Keratinocyte (primary cell): ENCODE measurements around the gene RAD21L1. TPM values are rescaled to one million over a fixed set of nuclear protein-coding genes. Genes with fewer than 3 reads are reported as not detected.

ENCODE experiments used
- DNase-seq: peaks from one replicate; pipeline ENCODE4 v3.0.0-alpha.2; 2011; ENCODE audit warnings: low read depth, missing footprints, low spot score
- FAIRE-seq: peaks from 2 replicates; lab custom pipeline; 2011; peaks lifted over from hg19 to GRCh38; lab: Jason Lieb, UNC
- H2AFZ ChIP-seq: 2 replicates; pipeline ENCODE4 v1.6.0; 2012; ENCODE audit warnings: low read length, control low read depth, inconsistent platforms; ENCODE audit not compliant: control insufficient read depth
- H3K27ac ChIP-seq: 2 replicates; pipeline ENCODE4 v1.5.1; 2011; ENCODE audit warnings: low read length; ENCODE audit not compliant: control insufficient read depth, insufficient read depth
- H3K27me3 ChIP-seq: 3 replicates; pipeline ENCODE4 v1.6.0; 2011; ENCODE audit warnings: low read length; ENCODE audit not compliant: control insufficient read depth, insufficient read depth; ENCODE audit errors: extremely low read depth
- H3K36me3 ChIP-seq, 2 experiments: 2 replicates in 1 of 2; 3 replicates in 1 of 2; pipeline ENCODE4 v1.5.1; 2011; ENCODE audit warnings: low read length in 2 of 2, mild to moderate bottlenecking in 1 of 2; ENCODE audit not compliant: control insufficient read depth in 2 of 2, insufficient read depth in 2 of 2; ENCODE audit errors: extremely low read depth in 1 of 2
- H3K4me1 ChIP-seq: 3 replicates; pipeline ENCODE4 v1.5.1; 2011; ENCODE audit warnings: low read length; ENCODE audit not compliant: control insufficient read depth, insufficient read depth; ENCODE audit errors: extremely low read depth
- H3K4me2 ChIP-seq: 3 replicates; pipeline ENCODE4 v1.6.0; 2011; ENCODE audit warnings: low read depth, low read length; ENCODE audit not compliant: control insufficient read depth, insufficient read depth; ENCODE audit errors: extremely low read depth
- H3K4me3 ChIP-seq, 3 experiments: fragments of 200-600 bp in 1 of 3; sonication (generic) in 1 of 3; 2 replicates in 2 of 3; 3 replicates in 1 of 3; pipeline ENCODE4 v1.5.1; 2011 to 2016; ENCODE audit warnings: low read length in 3 of 3, mild to moderate bottlenecking in 3 of 3, control low read depth in 2 of 3, inconsistent platforms in 1 of 3, low read depth in 1 of 3, mixed read lengths in 1 of 3, mixed run types in 1 of 3, moderate library complexity in 1 of 3; ENCODE audit not compliant: control insufficient read depth in 2 of 3, insufficient read depth in 2 of 3; ENCODE audit errors: extremely low read depth in 1 of 3
- H3K79me2 ChIP-seq: 2 replicates; pipeline ENCODE4 v1.6.0; 2012; ENCODE audit warnings: low read length; ENCODE audit not compliant: control insufficient read depth, insufficient read depth
- H3K9ac ChIP-seq: 3 replicates; pipeline ENCODE4 v1.6.0; 2011; ENCODE audit warnings: low read length; ENCODE audit not compliant: control insufficient read depth, insufficient read depth; ENCODE audit errors: extremely low read depth
- H3K9me1 ChIP-seq: 3 replicates; pipeline ENCODE4 v1.6.0; 2011; ENCODE audit warnings: low read length; ENCODE audit not compliant: control insufficient read depth, insufficient read depth; ENCODE audit errors: extremely low read depth
- H3K9me3 ChIP-seq: 2 replicates; pipeline ENCODE4 v1.5.1; 2012; ENCODE audit warnings: low read depth, low read length; ENCODE audit not compliant: control insufficient read depth
- H4K20me1 ChIP-seq: 3 replicates; pipeline ENCODE4 v1.6.0; 2011; ENCODE audit warnings: low read length; ENCODE audit not compliant: control insufficient read depth, insufficient read depth; ENCODE audit errors: extremely low read depth
- CTCF ChIP-seq, 3 experiments: IDR thresholded peaks in 1 of 3; conservative IDR thresholded peaks in 1 of 3; optimal IDR thresholded peaks in 1 of 3; 2 replicates in 2 of 3; 3 replicates in 1 of 3; pipeline versions ENCODE3 to v1.5.1; 2011; ENCODE audit warnings: low read length in 3 of 3, mild to moderate bottlenecking in 3 of 3, moderate library complexity in 2 of 3, control low read depth in 1 of 3, inconsistent platforms in 1 of 3; ENCODE audit not compliant: insufficient read depth in 2 of 3; ENCODE audit errors: extremely low read depth in 1 of 3
- EZH2 ChIP-seq: IDR thresholded peaks from one replicate; pipeline ENCODE4 v1.6.1; 2012; ENCODE audit warnings: inconsistent platforms, mild to moderate bottlenecking, low read length, moderate library complexity
- dilution Hi-C: fragments of 300-500 bp; cut with MboI; formaldehyde crosslinking; loops from one replicate; pipeline ENCODE4 v1.7.0; 2020; ENCODE audit warnings: low sequenced_read_pairs; ENCODE audit not compliant: extremely low pct_ligation_motif_present
- polyA plus RNA-seq, 5 experiments: library from polyadenylated mRNA; depleted of rRNA in 3 of 5; stranded (reverse) in 3 of 5; stranded (forward) in 1 of 5; unstranded in 1 of 5; fragments of >200 nt; gene quantifications; 1 replicate in 1 of 5; 2 replicates in 3 of 5; 3 replicates in 1 of 5; pipeline versions ENCODE4 v1.2.1 to v1.2.3, GENCODE V29; 2011 to 2012; ENCODE audit warnings: missing spikeins in 2 of 5, low read depth in 1 of 5, low replicate concordance in 1 of 5

The RAD21L1 gene
- polyA plus RNA-seq, 1 donor (not counting 4 experiments of a cell fraction or from before 2014, with no cell fraction given), result not detected

- no peak overlapping the region for H3K9ac ChIP-seq
- FAIRE-seq (no peak), DNase-seq (no peak)
- H3K4me1 ChIP-seq, result peaks cover 9% of the 10 kb centered on the region
- H3K27ac ChIP-seq, result no peak overlapping the region
- no peak overlapping the region for H3K4me2 ChIP-seq
- no peaks in the 10 kb centered on the region for H3K9me3 ChIP-seq
- dilution Hi-C loops, result no loop called here
- TF ChIP-seq EZH2, result no peak
- peak; percentile 40 to 45 (median 41) for TF ChIP-seq CTCF (optimal IDR thresholded peaks at IDR 0.05 in 1 of 3, IDR thresholded peaks at IDR 0.05 in 1 of 3, conservative IDR thresholded peaks at IDR 0.05 in 1 of 3; ENCODE audit: extremely low read depth in 1 of 3, insufficient read depth in 2 of 3, low read length in 3 of 3)
- no peak overlapping the region for H2AFZ ChIP-seq
- H3K27me3 ChIP-seq, result no peaks in the 10 kb centered on the region
- H3K4me3 ChIP-seq, result no peak overlapping the region
- H3K9me1 ChIP-seq, result no peaks in the 10 kb centered on the region
- no peaks in the 10 kb centered on the region for H4K20me1 ChIP-seq
- no peaks in the 10 kb centered on the region for H3K79me2 ChIP-seq
- H3K36me3 ChIP-seq, result peaks cover 0 to 6% of the 10 kb centered on the region in 2 experiments
Measured at GRCh38 chr20:1299522-1299921, 73.7 kb downstream of the RAD21L1 start.

- no peak for FAIRE-seq
- dilution Hi-C loops, result no loop called here
- Histone ChIP-seq H3K4me1 (peaks cover 9% of the 10 kb centered on the region), H4K20me1 (no peaks in the 10 kb centered on the region), H3K9ac (no peak overlapping the region), H3K9me1 (no peaks in the 10 kb centered on the region), H3K4me3 (no peak overlapping the region), H3K79me2 (no peaks in the 10 kb centered on the region), H3K27me3 (no peaks in the 10 kb centered on the region), H3K27ac (no peak overlapping the region), H2AFZ (no peak overlapping the region), H3K9me3 (no peaks in the 10 kb centered on the region), H3K4me2 (peak overlapping the region; percentile 4), H3K36me3 (peaks cover 0 to 8% of the 10 kb centered on the region in 2 experiments)
- TF ChIP-seq CTCF (optimal IDR thresholded peaks at IDR 0.05 in 1 of 3, IDR thresholded peaks at IDR 0.05 in 1 of 3, conservative IDR thresholded peaks at IDR 0.05 in 1 of 3; ENCODE audit: extremely low read depth in 1 of 3, insufficient read depth in 2 of 3, low read length in 3 of 3) (no peak), EZH2 (no peak)
- no peak for DNase-seq
Measured at GRCh38 chr20:1300083-1300840, 74.4 kb downstream of the RAD21L1 start.
